ENCODE data around the gene LGI2.

LGI2 gene

GRCh38 chr4:25063116-25063515, 32.4 kb upstream of the LGI2 start:
- H4K8ac ChIP-seq (ENCODE audit: low read depth, low read length): no peak overlapping the region
- H3K36me3 ChIP-seq (replicated peaks in 1 of 2; ENCODE audit: control insufficient read depth in 2 of 2, insufficient read depth in 2 of 2, low read length in 2 of 2): no peaks in the 10 kb centered on the region
- no peak overlapping the region for H3K9ac ChIP-seq (ENCODE audit: low read depth, low read length, poor library complexity)
- H2BK12ac ChIP-seq (ENCODE audit: low read length): no peak overlapping the region
- H3K9me3 ChIP-seq (replicated peaks in 1 of 2; ENCODE audit: control insufficient read depth in 2 of 2, insufficient read depth in 1 of 2, low read depth in 1 of 2, low read length in 2 of 2): no peaks in the 10 kb centered on the region
- H3K4ac ChIP-seq (ENCODE audit: low read length): no peak overlapping the region
- H3K4me1 ChIP-seq (ENCODE audit: control insufficient read depth in 2 of 2, insufficient read depth in 1 of 2, low read depth in 1 of 2, low read length in 2 of 2): peaks cover 2 to 3% of the 10 kb centered on the region in 2 donors
- no peak overlapping the region for H2BK5ac ChIP-seq (ENCODE audit: low read length)
- no peak overlapping the region for H3K23ac ChIP-seq (ENCODE audit: low read depth, low read length, poor library complexity)
- WGBS, 2 donors (ENCODE audit: extremely low coverage in 2 of 2, insufficient read length in 2 of 2, insufficient replicate concordance in 1 of 2): no CpG with 5 or more reads among the region's 3 CpGs
- no peaks in the 10 kb centered on the region for H3K27me3 ChIP-seq (ENCODE audit: control insufficient read depth in 3 of 3, insufficient read depth in 3 of 3, low read depth in 1 of 3, low read length in 3 of 3)
- H3K79me1 ChIP-seq (ENCODE audit: low read depth, low read length): no peaks in the 10 kb centered on the region
- DNase-seq (ENCODE audit: low spot score): no peak
- H3K4me2 ChIP-seq (ENCODE audit: insufficient read depth, low read length, poor library complexity, severe bottlenecking): no peak overlapping the region
- H3K27ac ChIP-seq (replicated peaks; ENCODE audit: low read length): no peak overlapping the region
- H2AFZ ChIP-seq (ENCODE audit: low read length): no peak overlapping the region
- H3K18ac ChIP-seq (ENCODE audit: low read length): no peak overlapping the region
- no peak overlapping the region for H2BK15ac ChIP-seq (ENCODE audit: low read length)
- H3K14ac ChIP-seq (ENCODE audit: low read length): no peak overlapping the region
- no peak overlapping the region for H3K4me3 ChIP-seq (ENCODE audit: low read length in 2 of 2)
- no peak overlapping the region for H2AK5ac ChIP-seq (ENCODE audit: low read depth, low read length)
- no peak overlapping the region for H2BK120ac ChIP-seq (ENCODE audit: low read depth, low read length)
- H4K91ac ChIP-seq (ENCODE audit: low read depth, low read length, poor library complexity): no peak overlapping the region

- Histone ChIP-seq H2BK5ac (ENCODE audit: low read length) (no peak overlapping the region), H2BK12ac (ENCODE audit: low read length) (no peak overlapping the region), H3K27ac (replicated peaks; ENCODE audit: low read length) (no peak overlapping the region), H3K18ac (ENCODE audit: low read length) (no peak overlapping the region), H3K9ac (ENCODE audit: low read depth, low read length, poor library complexity) (no peak overlapping the region), H3K79me1 (ENCODE audit: low read depth, low read length) (no peaks in the 10 kb centered on the region), H3K4me1 (ENCODE audit: control insufficient read depth in 2 of 2, insufficient read depth in 1 of 2, low read depth in 1 of 2, low read length in 2 of 2) (peaks cover 2 to 3% of the 10 kb centered on the region in 2 donors), H3K4me3 (ENCODE audit: low read length in 2 of 2) (no peak overlapping the region), H2AK5ac (ENCODE audit: low read depth, low read length) (no peak overlapping the region), H3K4ac (ENCODE audit: low read length) (no peak overlapping the region), H3K4me2 (ENCODE audit: insufficient read depth, low read length, poor library complexity, severe bottlenecking) (no peak overlapping the region), H2BK120ac (ENCODE audit: low read depth, low read length) (no peak overlapping the region), H4K91ac (ENCODE audit: low read depth, low read length, poor library complexity) (no peak overlapping the region), H3K36me3 (replicated peaks in 1 of 2; ENCODE audit: control insufficient read depth in 2 of 2, insufficient read depth in 2 of 2, low read length in 2 of 2) (no peaks in the 10 kb centered on the region), H3K14ac (ENCODE audit: low read length) (no peak overlapping the region), H3K27me3 (ENCODE audit: control insufficient read depth in 3 of 3, insufficient read depth in 3 of 3, low read depth in 1 of 3, low read length in 3 of 3) (no peaks in the 10 kb centered on the region), H3K9me3 (replicated peaks in 1 of 2; ENCODE audit: control insufficient read depth in 2 of 2, insufficient read depth in 1 of 2, low read depth in 1 of 2, low read length in 2 of 2) (no peaks in the 10 kb centered on the region), H2BK15ac (ENCODE audit: low read length) (no peak overlapping the region), H3K23ac (ENCODE audit: low read depth, low read length, poor library complexity) (no peak overlapping the region), H4K8ac (ENCODE audit: low read depth, low read length) (no peak overlapping the region), H2AFZ (ENCODE audit: low read length) (no peak overlapping the region)
- no peak for DNase-seq (ENCODE audit: low spot score)
- no CpG with 5 or more reads among the region's 1 CpG for WGBS, 2 donors (ENCODE audit: extremely low coverage in 2 of 2, insufficient read length in 2 of 2, insufficient replicate concordance in 1 of 2)
Observed at GRCh38 chr4:25062098-25062497, 31.4 kb upstream of the LGI2 start.

- H3K9me3 ChIP-seq (replicated peaks in 1 of 2; ENCODE audit: control insufficient read depth in 2 of 2, insufficient read depth in 1 of 2, low read depth in 1 of 2, low read length in 2 of 2): no peaks in the 10 kb centered on the region
- no peak overlapping the region for H3K4me3 ChIP-seq (ENCODE audit: low read length in 2 of 2)
- peaks cover 2 to 3% of the 10 kb centered on the region in 2 donors for H3K4me1 ChIP-seq (ENCODE audit: control insufficient read depth in 2 of 2, insufficient read depth in 1 of 2, low read depth in 1 of 2, low read length in 2 of 2)
- H2AFZ ChIP-seq (ENCODE audit: low read length): no peak overlapping the region
- no peaks in the 10 kb centered on the region for H3K36me3 ChIP-seq (replicated peaks in 1 of 2; ENCODE audit: control insufficient read depth in 2 of 2, insufficient read depth in 2 of 2, low read length in 2 of 2)
- H2AK5ac ChIP-seq (ENCODE audit: low read depth, low read length): no peak overlapping the region
- H2BK15ac ChIP-seq (ENCODE audit: low read length): no peak overlapping the region
- no peak overlapping the region for H4K8ac ChIP-seq (ENCODE audit: low read depth, low read length)
- no CpG with 5 or more reads among the region's 4 CpGs for WGBS, 2 donors (ENCODE audit: extremely low coverage in 2 of 2, insufficient read length in 2 of 2, insufficient replicate concordance in 1 of 2)
- no peak overlapping the region for H2BK120ac ChIP-seq (ENCODE audit: low read depth, low read length)
- H2BK12ac ChIP-seq (ENCODE audit: low read length): no peak overlapping the region
- H4K91ac ChIP-seq (ENCODE audit: low read depth, low read length, poor library complexity): no peak overlapping the region
- H3K23ac ChIP-seq (ENCODE audit: low read depth, low read length, poor library complexity): no peak overlapping the region
- no peak overlapping the region for H3K27ac ChIP-seq (replicated peaks; ENCODE audit: low read length)
- H3K4ac ChIP-seq (ENCODE audit: low read length): no peak overlapping the region
- no peak overlapping the region for H3K4me2 ChIP-seq (ENCODE audit: insufficient read depth, low read length, poor library complexity, severe bottlenecking)
- no peak overlapping the region for H3K18ac ChIP-seq (ENCODE audit: low read length)
- H3K14ac ChIP-seq (ENCODE audit: low read length): no peak overlapping the region
- H2BK5ac ChIP-seq (ENCODE audit: low read length): no peak overlapping the region
- no peaks in the 10 kb centered on the region for H3K79me1 ChIP-seq (ENCODE audit: low read depth, low read length)
- no peak for DNase-seq (ENCODE audit: low spot score)
- H3K9ac ChIP-seq (ENCODE audit: low read depth, low read length, poor library complexity): no peak overlapping the region
- H3K27me3 ChIP-seq (ENCODE audit: control insufficient read depth in 3 of 3, insufficient read depth in 3 of 3, low read depth in 1 of 3, low read length in 3 of 3): no peaks in the 10 kb centered on the region
Observed at GRCh38 chr4:25061602-25062001, 30.9 kb upstream of the LGI2 start.

GRCh38 chr4:25060963-25061340, 30.2 kb upstream of the LGI2 start:
- no peak for DNase-seq (ENCODE audit: low spot score)

More at GRCh38 chr4:25060963-25061340, 30.2 kb upstream of the LGI2 start:
- Histone ChIP-seq H3K27ac (replicated peaks; ENCODE audit: low read length) (no peak overlapping the region), H2AK5ac (ENCODE audit: low read depth, low read length) (no peak overlapping the region), H3K14ac (ENCODE audit: low read length) (no peak overlapping the region), H3K4me2 (ENCODE audit: insufficient read depth, low read length, poor library complexity, severe bottlenecking) (no peak overlapping the region), H3K9ac (ENCODE audit: low read depth, low read length, poor library complexity) (no peak overlapping the region), H3K9me3 (replicated peaks in 1 of 2; ENCODE audit: control insufficient read depth in 2 of 2, insufficient read depth in 1 of 2, low read depth in 1 of 2, low read length in 2 of 2) (no peaks in the 10 kb centered on the region), H4K8ac (ENCODE audit: low read depth, low read length) (no peak overlapping the region), H2BK12ac (ENCODE audit: low read length) (no peak overlapping the region), H2BK15ac (ENCODE audit: low read length) (no peak overlapping the region), H2BK120ac (ENCODE audit: low read depth, low read length) (no peak overlapping the region), H3K23ac (ENCODE audit: low read depth, low read length, poor library complexity) (no peak overlapping the region), H3K36me3 (replicated peaks in 1 of 2; ENCODE audit: control insufficient read depth in 2 of 2, insufficient read depth in 2 of 2, low read length in 2 of 2) (no peaks in the 10 kb centered on the region), H4K91ac (ENCODE audit: low read depth, low read length, poor library complexity) (no peak overlapping the region), H3K79me1 (ENCODE audit: low read depth, low read length) (no peaks in the 10 kb centered on the region), H3K4me1 (ENCODE audit: control insufficient read depth in 2 of 2, insufficient read depth in 1 of 2, low read depth in 1 of 2, low read length in 2 of 2) (peaks cover 2 to 3% of the 10 kb centered on the region in 2 donors), H2BK5ac (ENCODE audit: low read length) (no peak overlapping the region), H3K4me3 (ENCODE audit: low read length in 2 of 2) (no peak overlapping the region), H3K4ac (ENCODE audit: low read length) (no peak overlapping the region), H2AFZ (ENCODE audit: low read length) (no peak overlapping the region), H3K27me3 (ENCODE audit: control insufficient read depth in 3 of 3, insufficient read depth in 3 of 3, low read depth in 1 of 3, low read length in 3 of 3) (no peaks in the 10 kb centered on the region), H3K18ac (ENCODE audit: low read length) (no peak overlapping the region)
- no CpG with 5 or more reads among the region's 5 CpGs for WGBS, 2 donors (ENCODE audit: extremely low coverage in 2 of 2, insufficient read length in 2 of 2, insufficient replicate concordance in 1 of 2)
